SK-N-SH (cell line): ENCODE results near the gene PAK1. TPM values are rescaled to one million over a fixed set of nuclear protein-coding genes. Genes with fewer than 3 reads are reported as not detected.

Source experiments
- CTCF ChIA-PET: fragments of 300-600, 350-600 bp; formaldehyde crosslinking; extraction: SDS; loops from one replicate; lab custom pipeline; 2021; lab: Yijun Ruan, JAX
- POLR2A ChIA-PET: fragments of 350-600 bp; sonication (Branson Sonifier 250); formaldehyde crosslinking; extraction: SDS; loops from one replicate; lab custom pipeline; 2020; ENCODE audit warnings: antibody characterized with exemption, inconsistent platforms; lab: Yijun Ruan, JAX
- DNase-seq: peaks from one replicate; pipeline ENCODE4 v3.0.0; 2012
- H2AFZ ChIP-seq: fragments of 200-600 bp; sonication (generic); 2 replicates; pipeline ENCODE4 v1.8.1; 2016; ENCODE audit warnings: antibody characterized with exemption, mild to moderate bottlenecking, low read depth
- H3F3A ChIP-seq: fragments of 200-600 bp; sonication (generic); replicated peaks from 2 replicates; pipeline ENCODE3; 2016; ENCODE audit warnings: antibody characterized with exemption, mild to moderate bottlenecking; ENCODE audit not compliant: insufficient read depth
- H3K27ac ChIP-seq, 2 experiments: fragments of 200-500 bp in 1 of 2; fragments of 200-600 bp in 1 of 2; sonication (Bioruptor generic) in 1 of 2; sonication (generic), shearing (Covaris generic) in 1 of 2; 2 replicates each; pipeline versions ENCODE4 v1.5.1 to v1.6.1; 2014 to 2016; ENCODE audit warnings: low read depth in 2 of 2, inconsistent platforms in 1 of 2, low read length in 1 of 2, mild to moderate bottlenecking in 1 of 2, mixed read lengths in 1 of 2
- H3K27me3 ChIP-seq: fragments of 200-600 bp; sonication (generic), shearing (Covaris generic); 2 replicates; pipeline ENCODE4 v1.6.1; 2016; ENCODE audit warnings: mixed run types; ENCODE audit not compliant: insufficient read depth
- H3K36me3 ChIP-seq, 2 experiments: fragments of 200-500 bp in 1 of 2; fragments of 200-600 bp in 1 of 2; sonication (Bioruptor generic) in 1 of 2; sonication (generic) in 1 of 2; replicated peaks in 1 of 2; 2 replicates each; pipeline versions ENCODE3 to v1.5.1; 2014 to 2016; ENCODE audit warnings: low read length in 1 of 2, mild to moderate bottlenecking in 1 of 2; ENCODE audit not compliant: insufficient read depth in 2 of 2, control insufficient read depth in 1 of 2
- H3K4me1 ChIP-seq, 2 experiments: fragments of 200-500 bp in 1 of 2; fragments of 200-600 bp in 1 of 2; sonication (Bioruptor generic) in 1 of 2; sonication (generic), shearing (Covaris generic) in 1 of 2; 2 replicates each; pipeline versions ENCODE4 v1.5.1 to v1.6.1; 2014 to 2016; ENCODE audit warnings: low read depth in 1 of 2, low read length in 1 of 2, mixed run types in 1 of 2; ENCODE audit not compliant: insufficient read depth in 2 of 2, control insufficient read depth in 1 of 2
- H3K4me2 ChIP-seq: fragments of 200-600 bp; sonication (generic), shearing (Covaris generic); 2 replicates; pipeline ENCODE4 v1.6.1; 2017; ENCODE audit warnings: mixed run types
- H3K4me3 ChIP-seq, 2 experiments: fragments of 200-500 bp in 1 of 2; fragments of 200-600 bp in 1 of 2; sonication (Bioruptor generic) in 1 of 2; sonication (generic), shearing (Covaris generic) in 1 of 2; 2 replicates each; pipeline versions ENCODE4 v1.5.1 to v1.8.1; 2014 to 2016; ENCODE audit warnings: low read depth in 2 of 2, inconsistent platforms in 1 of 2, low read length in 1 of 2, mild to moderate bottlenecking in 1 of 2, mixed read lengths in 1 of 2, moderate library complexity in 1 of 2
- H3K79me2 ChIP-seq: fragments of 200-600 bp; sonication (generic); 2 replicates; pipeline ENCODE4 v1.8.1; 2017; ENCODE audit warnings: mild to moderate bottlenecking; ENCODE audit not compliant: insufficient read depth
- H3K9ac ChIP-seq: fragments of 200-600 bp; sonication (generic); 2 replicates; pipeline ENCODE4 v1.6.1; 2017; ENCODE audit warnings: mixed run types
- H3K9me2 ChIP-seq: fragments of 200-600 bp; sonication (generic); 2 replicates; pipeline ENCODE4 v1.6.1; 2017; ENCODE audit warnings: mixed run types
- H3K9me3 ChIP-seq: fragments of 200-600 bp; sonication (generic); 2 replicates; pipeline ENCODE4 v1.6.1; 2017; ENCODE audit warnings: mixed run types, mild to moderate bottlenecking, moderate library complexity
- H4K20me1 ChIP-seq: fragments of 200-600 bp; sonication (generic); 2 replicates; pipeline ENCODE4 v1.6.1; 2017; ENCODE audit warnings: mild to moderate bottlenecking, mixed run types; ENCODE audit not compliant: insufficient read depth
- CHD2 ChIP-seq: fragments of 150-350 bp; IDR thresholded peaks from 2 replicates; pipeline ENCODE4 v1.6.1; 2018; ENCODE audit warnings: low read length; ENCODE audit not compliant: partially characterized antibody
- CTCF ChIP-seq: fragments of 200-600 bp; sonication (generic); IDR thresholded peaks from 2 replicates; pipeline ENCODE4 v1.6.1; 2017; ENCODE audit warnings: antibody characterized with exemption, mild to moderate bottlenecking, moderate library complexity
- ELF1 ChIP-seq: IDR thresholded peaks from 2 replicates; pipeline ENCODE4 v1.4.0; 2012
- EP300 ChIP-seq, 2 experiments: IDR thresholded peaks; 2 replicates each; pipeline versions ENCODE4 v1.4.0 to v1.6.1; 2012; ENCODE audit warnings: borderline replicate concordance in 1 of 2, low read depth in 1 of 2, low read length in 1 of 2
- EZH2phosphoT487 ChIP-seq: fragments of 200-600 bp; sonication (generic); IDR thresholded peaks from 2 replicates; pipeline ENCODE4 v1.6.1; 2017; ENCODE audit warnings: low read depth, mixed run types, mild to moderate bottlenecking, antibody characterized with exemption, moderate library complexity, borderline replicate concordance
- FOSL2 ChIP-seq: IDR thresholded peaks from 2 replicates; pipeline ENCODE4 v1.4.0; 2012; ENCODE audit warnings: low read depth, mild to moderate bottlenecking, moderate library complexity, borderline replicate concordance
- GATA2 ChIP-seq: sonication (generic); formaldehyde crosslinking; IDR thresholded peaks from 2 replicates; pipeline ENCODE4 v1.5.0; 2020; ENCODE audit warnings: mild to moderate bottlenecking, missing genetic modification reagents
- IRF3 ChIP-seq: fragments of 150-350 bp; IDR thresholded peaks from 2 replicates; pipeline ENCODE4 v1.6.1; 2016; ENCODE audit warnings: mild to moderate bottlenecking, low read depth, low read length
- JUND ChIP-seq: IDR thresholded peaks from 2 replicates; pipeline ENCODE4 v1.4.0; 2012
- MEF2A ChIP-seq: IDR thresholded peaks from 2 replicates; pipeline ENCODE4 v1.4.0; 2012; ENCODE audit warnings: low read depth, borderline replicate concordance
- MXI1 ChIP-seq: IDR thresholded peaks from 2 replicates; pipeline ENCODE4 v1.6.1; 2012; ENCODE audit warnings: mild to moderate bottlenecking, low read depth, low read length, improper control_type of control experiment
- RAD21 ChIP-seq: IDR thresholded peaks from 2 replicates; pipeline ENCODE4 v1.6.1; 2012; ENCODE audit warnings: mild to moderate bottlenecking, low read length
- RCOR1 ChIP-seq: fragments of 150-350 bp; IDR thresholded peaks from 2 replicates; pipeline ENCODE4 v1.6.1; 2017; ENCODE audit warnings: antibody characterized with exemption, low read length
- RFX5 ChIP-seq: IDR thresholded peaks from 2 replicates; pipeline ENCODE4 v1.6.1; 2012; ENCODE audit warnings: mild to moderate bottlenecking, improper control_type of control experiment, low read length
- RXRA ChIP-seq: IDR thresholded peaks from 2 replicates; pipeline ENCODE4 v1.4.0; 2012; ENCODE audit warnings: low read depth, mild to moderate bottlenecking, borderline replicate concordance
- SIN3A ChIP-seq: IDR thresholded peaks from 2 replicates; pipeline ENCODE4 v1.6.1; 2012; ENCODE audit warnings: low read depth, mild to moderate bottlenecking, low read length, moderate library complexity, borderline replicate concordance
- TEAD4 ChIP-seq: IDR thresholded peaks from 2 replicates; pipeline ENCODE4 v1.4.0; 2012; ENCODE audit warnings: mild to moderate bottlenecking, borderline replicate concordance; ENCODE audit not compliant: insufficient read depth
- USF2 ChIP-seq: fragments of 150-350 bp; IDR thresholded peaks from 2 replicates; pipeline ENCODE4 v1.6.1; 2017; ENCODE audit warnings: antibody characterized with exemption, low read length, low read depth, borderline replicate concordance
- WGBS: methylation state at CpG from one replicate; pipeline ENCODE4 v1.1.6; 2017; ENCODE audit warnings: low lambda C conversion rate; 5-methylcytosine and 5-hydroxymethylcytosine counted together
- polyA plus RNA-seq, 3 experiments: library from polyadenylated mRNA; depleted of rRNA; stranded (reverse); fragments of >200 nt; gene quantifications; 2 replicates each; pipeline ENCODE4 v1.2.3, GENCODE V29; 2012
- TF ChIP-seq, protein P1 (sequence below): IDR thresholded peaks from 2 replicates; pipeline ENCODE4 v1.4.0; 2012; ENCODE audit warnings: low read depth, borderline replicate concordance

Gene PAK1
- polyA plus RNA-seq, 1 of the 3 experiments (the other 2 are of a cell fraction): 17.9 TPM

GRCh38 chr11:77397631-77398030 lies 76.3 kb downstream of the PAK1 start:
- Histone ChIP-seq H3K36me3 (no peaks in the 10 kb centered on the region), H4K20me1 (no peaks in the 10 kb centered on the region), H3K79me2 (no peaks in the 10 kb centered on the region), H2AFZ (no peak overlapping the region), H3F3A (no peaks in the 10 kb centered on the region), H3K4me2 (no peak overlapping the region), H3K9ac (no peak overlapping the region), H3K27ac (no peak overlapping the region), H3K4me3 (no peak overlapping the region), H3K9me2 (no peaks in the 10 kb centered on the region), H3K27me3 (no peaks in the 10 kb centered on the region), H3K4me1 (no peaks in the 10 kb centered on the region; a peak in 1 of 4 replicates), H3K9me3 (no peaks in the 10 kb centered on the region)
- CTCF ChIA-PET: no interaction called here
- POLR2A ChIA-PET: no interaction called here
- WGBS: 100% methylated on average over 1 of the region's 1 CpG
- DNase-seq: no peak
- TF ChIP-seq MXI1: no peak
- no peak for TF ChIP-seq EP300 (IDR thresholded peaks at IDR 0.05; ENCODE audit: borderline replicate concordance in 1 of 2, low read depth in 1 of 2, low read length in 1 of 2)
- TF ChIP-seq SIN3A: no peak
- TF ChIP-seq EZH2phosphoT487: no peak
- TF ChIP-seq CHD2: no peak
- TF ChIP-seq TEAD4: no peak
- TF ChIP-seq GATA2 (CRISPR knock-in tag): no peak
- no peak for TF ChIP-seq RFX5
- TF ChIP-seq RXRA: no peak
- TF ChIP-seq MEF2A: no peak
- TF ChIP-seq, protein P1, sequence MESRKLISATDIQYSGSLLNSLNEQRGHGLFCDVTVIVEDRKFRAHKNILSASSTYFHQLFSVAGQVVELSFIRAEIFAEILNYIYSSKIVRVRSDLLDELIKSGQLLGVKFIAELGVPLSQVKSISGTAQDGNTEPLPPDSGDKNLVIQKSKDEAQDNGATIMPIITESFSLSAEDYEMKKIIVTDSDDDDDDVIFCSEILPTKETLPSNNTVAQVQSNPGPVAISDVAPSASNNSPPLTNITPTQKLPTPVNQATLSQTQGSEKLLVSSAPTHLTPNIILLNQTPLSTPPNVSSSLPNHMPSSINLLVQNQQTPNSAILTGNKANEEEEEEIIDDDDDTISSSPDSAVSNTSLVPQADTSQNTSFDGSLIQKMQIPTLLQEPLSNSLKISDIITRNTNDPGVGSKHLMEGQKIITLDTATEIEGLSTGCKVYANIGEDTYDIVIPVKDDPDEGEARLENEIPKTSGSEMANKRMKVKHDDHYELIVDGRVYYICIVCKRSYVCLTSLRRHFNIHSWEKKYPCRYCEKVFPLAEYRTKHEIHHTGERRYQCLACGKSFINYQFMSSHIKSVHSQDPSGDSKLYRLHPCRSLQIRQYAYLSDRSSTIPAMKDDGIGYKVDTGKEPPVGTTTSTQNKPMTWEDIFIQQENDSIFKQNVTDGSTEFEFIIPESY: no peak
- TF ChIP-seq JUND: no peak
- TF ChIP-seq CTCF: no peak

GRCh38 chr11:77396911-77397310 lies 77.0 kb downstream of the PAK1 start:
- H3K4me2 ChIP-seq: no peak overlapping the region
- H3K4me3 ChIP-seq: no peak overlapping the region
- 72% methylated on average over 2 of the region's 2 CpGs for WGBS

More at GRCh38 chr11:77396911-77397310, 77.0 kb downstream of the PAK1 start:
- Histone ChIP-seq H3K27ac (no peak overlapping the region), H3F3A (no peaks in the 10 kb centered on the region), H3K79me2 (no peaks in the 10 kb centered on the region)
- TF ChIP-seq RXRA: no peak
- TF ChIP-seq RCOR1: no peak
- no peak for TF ChIP-seq IRF3
- no peak for TF ChIP-seq ELF1
- no peak for TF ChIP-seq FOSL2
- TF ChIP-seq RAD21: no peak
- TF ChIP-seq EZH2phosphoT487: no peak
- no peak for TF ChIP-seq USF2
- no peak for TF ChIP-seq EP300 (IDR thresholded peaks at IDR 0.05; ENCODE audit: borderline replicate concordance in 1 of 2, low read depth in 1 of 2, low read length in 1 of 2)
- TF ChIP-seq, all 33 proteins: peak for 0
- Histone ChIP-seq H3K4me1 (no peaks in the 10 kb centered on the region; a peak in 1 of 4 replicates), H4K20me1 (no peaks in the 10 kb centered on the region), H3K9me2 (no peaks in the 10 kb centered on the region), H3K27me3 (no peaks in the 10 kb centered on the region), H2AFZ (no peak overlapping the region), H3K9ac (no peak overlapping the region), H3K36me3 (no peaks in the 10 kb centered on the region), H3K9me3 (no peaks in the 10 kb centered on the region)
- ChIA-PET POLR2A (no interaction called here), CTCF (no interaction called here)
- DNase-seq: no peak
